Psoas muscle (tissue), 8 donors: ENCODE results near the gene RPTOR. TPM values are rescaled to one million over a fixed set of nuclear protein-coding genes. Genes with fewer than 3 reads are reported as not detected.
"Not testable (repeated sequence)": the region's sequence is repeated elsewhere in the genome, so short reads cannot be mapped to it uniquely, and the experiment has no call there.

Experiments
- ATAC-seq, 4 donors: fragments of 200-7000 bp; cut with Tn5 transposase; one replicate each; pipeline ENCODE4 v1.9.1; 2020; ENCODE audit warnings: moderate library complexity in 3 of 4, mild to moderate bottlenecking in 2 of 4
- DNase-seq, 2 donors: peaks; one replicate each; pipeline ENCODE4 v3.0.0-alpha.2; 2020
- H3K27ac ChIP-seq: fragments of 200-600 bp; one replicate; pipeline ENCODE4 v1.8.0; 2022
- H3K27me3 ChIP-seq, 3 donors: fragments of 200-600 bp in 1 of 3; one replicate each; pipeline versions ENCODE4 v1.6.1 to v1.8.0; 2013 to 2022; ENCODE audit warnings: low read length in 2 of 3, mild to moderate bottlenecking in 2 of 3, moderate library complexity in 1 of 3; ENCODE audit not compliant: insufficient read depth in 3 of 3
- H3K36me3 ChIP-seq, 2 donors: fragments of 200-600 bp in 1 of 2; one replicate each; pipeline versions ENCODE4 v1.6.1 to v1.8.0; 2013 to 2022; ENCODE audit warnings: low read depth in 1 of 2, mild to moderate bottlenecking in 1 of 2, moderate library complexity in 1 of 2; ENCODE audit not compliant: insufficient read depth in 1 of 2
- H3K4me1 ChIP-seq: fragments of 200-600 bp; one replicate; pipeline ENCODE4 v1.8.0; 2022
- H3K4me3 ChIP-seq: fragments of 200-600 bp; one replicate; pipeline ENCODE4 v1.8.0; 2022; ENCODE audit warnings: mild to moderate bottlenecking
- H3K9me3 ChIP-seq: fragments of 200-600 bp; one replicate; pipeline ENCODE4 v1.8.0; 2022
- WGBS, 3 donors: extraction: QIAGEN DNeasy Blood & Tissue Kit; methylation state at CpG; one replicate each; pipeline versions ENCODE4 v1.1.6 to v1.1.7; 2013; 5-methylcytosine and 5-hydroxymethylcytosine counted together
- intact Hi-C, 2 donors: fragments of 100-400 bp; cut with DNase I; formaldehyde crosslinking; loops; one replicate each; pipeline versions ENCODE4 v1.11.0 to v1.14.2; 2022
- polyA plus RNA-seq, 3 donors: library from polyadenylated mRNA; stranded (reverse); fragments of 200-250 nt; gene quantifications; one replicate each; pipeline ENCODE4 v1.2.3, GENCODE V29; 2013
- total RNA-seq, 4 donors: library from RNA; stranded (reverse); fragmentation: NEBNext Ultra II Directional in 2 of 4; extraction: Animal tissue kit (Norgen Biotek cat#: 25700) in 2 of 4; gene quantifications; one replicate each; pipeline versions ENCODE4 v1.2.1 to v1.2.4, GENCODE V29; 2021 to 2023
- TF ChIP-seq, protein P1 (sequence below): fragments of 200-600 bp; IDR thresholded peaks from one replicate; pipeline ENCODE4 v1.8.0; 2022; ENCODE audit warnings: antibody characterized with exemption
- donor health status: healthy with polysubstance abuse.
- donor health status: DM: no; HTN: no; CAD: no; lungs with moderate emphysema.
- donor health status: Bipolar disorder and iron deficiency.
- donor health status: healthy.
- donor health status: DM: yes; HTN: yes; CAD: no.
- donor health status: DM: no; HTN: no; CAD: no.
- donor health status: DM: no; HTN: no; CAD: no.
- donor health status: DM: yes; HTN: yes; CAD: no.

Gene RPTOR
- total and polyA plus RNA-seq, 7 donors: 13.6 to 82.2 (median 32.5) TPM

DNA sequence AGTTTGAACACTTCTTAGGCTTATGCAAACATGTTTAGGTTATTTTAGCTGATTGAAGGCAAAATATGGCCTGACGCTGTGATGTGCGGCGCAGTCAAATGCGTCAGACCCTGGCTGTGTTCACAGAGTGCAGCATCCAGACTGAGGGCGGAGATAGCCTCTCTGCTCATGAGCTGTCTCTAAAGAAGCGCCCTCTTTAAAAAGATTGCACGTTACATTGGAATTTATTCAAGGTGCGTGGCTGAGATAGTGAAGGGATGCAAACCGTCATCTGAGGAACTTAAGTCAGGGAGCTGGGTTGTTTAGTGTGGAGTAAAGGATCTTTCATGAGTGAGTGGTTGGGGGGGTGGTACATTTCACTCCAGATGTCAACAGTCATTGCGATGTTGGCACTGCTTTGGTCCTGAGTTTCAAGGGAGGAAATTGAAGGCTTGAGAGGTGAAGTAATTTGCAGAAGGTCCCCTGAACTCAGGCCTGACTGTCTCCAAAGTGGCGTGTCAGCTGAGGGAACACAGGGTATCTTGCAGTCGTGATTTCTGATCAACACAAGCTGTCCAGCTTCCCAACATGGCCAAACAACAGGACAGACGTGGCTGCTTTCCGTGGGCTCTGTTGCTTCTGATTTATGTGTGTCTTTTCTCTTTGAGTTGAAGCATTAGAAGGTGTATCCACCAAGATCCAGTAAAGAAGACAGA is 33.4 kb downstream of the RPTOR start:
- intact Hi-C loops: loop anchor here in 1 of 2 donors (5.0 kb wide), 1 partner anchor 146 kb away; no protein-coding TSS in a partner anchor

DNA sequence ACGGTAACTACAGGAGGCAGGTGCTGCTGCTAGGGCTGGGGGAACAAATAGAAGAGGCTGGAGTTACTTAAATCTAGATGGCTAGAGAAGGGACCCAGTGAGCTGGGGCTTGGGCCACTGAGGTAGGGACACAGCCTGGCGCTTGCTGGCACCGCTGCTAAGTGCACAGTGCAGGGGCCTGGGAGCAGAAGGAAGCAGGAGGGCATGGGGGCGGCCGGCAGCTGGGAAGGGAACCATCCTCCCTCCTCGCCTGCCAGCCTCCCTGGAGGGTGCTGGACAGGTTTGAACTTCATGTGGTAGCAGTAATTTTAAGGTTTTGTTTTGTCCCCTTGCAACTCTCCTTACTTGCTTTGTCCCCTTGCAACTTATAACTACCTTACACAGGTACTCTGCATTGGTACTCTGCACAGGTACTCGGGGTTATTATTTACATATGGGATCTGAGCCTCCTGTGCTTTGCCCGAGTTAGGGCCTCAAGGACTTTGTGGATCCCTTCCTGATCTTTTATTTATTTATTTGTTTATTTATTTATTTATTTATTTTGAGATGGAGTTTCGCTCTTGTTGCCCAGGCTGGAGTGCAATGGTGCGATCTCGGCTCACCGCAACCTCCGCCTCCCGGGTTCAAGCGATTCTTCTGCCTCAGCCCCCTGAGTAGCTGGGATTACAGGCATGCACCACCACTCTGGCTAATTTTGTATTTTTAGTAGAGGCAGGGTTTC is 34.2 kb downstream of the RPTOR start:
- not testable (repeated sequence) for H3K4me1 ChIP-seq, H3K27ac ChIP-seq, H3K27me3 ChIP-seq, ATAC-seq, H3K36me3 ChIP-seq, H3K9me3 ChIP-seq, DNase-seq, H3K4me3 ChIP-seq
- 94 to 96% (median 94%) methylated on average over 15 of the region's 15 CpGs for WGBS, 3 donors
- intact Hi-C loops: loop anchor here in 1 of 2 donors (5.0 kb wide), 1 partner anchor 147 kb away; no protein-coding TSS in a partner anchor

More for the DNA sequence above, 33.4 kb downstream of the RPTOR start:
- no peaks in the 10 kb centered on the region for H3K9me3 ChIP-seq
- H3K27ac ChIP-seq: no peak overlapping the region
- H3K27me3 ChIP-seq: no peaks in the 10 kb centered on the region
- ATAC-seq (no peak), DNase-seq (no peak)
- 83 to 90% (median 86%) methylated on average over 14 of the region's 14 CpGs for WGBS, 3 donors
- no peak overlapping the region for H3K4me3 ChIP-seq
- no peaks in the 10 kb centered on the region for H3K36me3 ChIP-seq
- TF ChIP-seq, protein P1, sequence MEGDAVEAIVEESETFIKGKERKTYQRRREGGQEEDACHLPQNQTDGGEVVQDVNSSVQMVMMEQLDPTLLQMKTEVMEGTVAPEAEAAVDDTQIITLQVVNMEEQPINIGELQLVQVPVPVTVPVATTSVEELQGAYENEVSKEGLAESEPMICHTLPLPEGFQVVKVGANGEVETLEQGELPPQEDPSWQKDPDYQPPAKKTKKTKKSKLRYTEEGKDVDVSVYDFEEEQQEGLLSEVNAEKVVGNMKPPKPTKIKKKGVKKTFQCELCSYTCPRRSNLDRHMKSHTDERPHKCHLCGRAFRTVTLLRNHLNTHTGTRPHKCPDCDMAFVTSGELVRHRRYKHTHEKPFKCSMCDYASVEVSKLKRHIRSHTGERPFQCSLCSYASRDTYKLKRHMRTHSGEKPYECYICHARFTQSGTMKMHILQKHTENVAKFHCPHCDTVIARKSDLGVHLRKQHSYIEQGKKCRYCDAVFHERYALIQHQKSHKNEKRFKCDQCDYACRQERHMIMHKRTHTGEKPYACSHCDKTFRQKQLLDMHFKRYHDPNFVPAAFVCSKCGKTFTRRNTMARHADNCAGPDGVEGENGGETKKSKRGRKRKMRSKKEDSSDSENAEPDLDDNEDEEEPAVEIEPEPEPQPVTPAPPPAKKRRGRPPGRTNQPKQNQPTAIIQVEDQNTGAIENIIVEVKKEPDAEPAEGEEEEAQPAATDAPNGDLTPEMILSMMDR: no peak
- H3K4me1 ChIP-seq: no peaks in the 10 kb centered on the region

DNA sequence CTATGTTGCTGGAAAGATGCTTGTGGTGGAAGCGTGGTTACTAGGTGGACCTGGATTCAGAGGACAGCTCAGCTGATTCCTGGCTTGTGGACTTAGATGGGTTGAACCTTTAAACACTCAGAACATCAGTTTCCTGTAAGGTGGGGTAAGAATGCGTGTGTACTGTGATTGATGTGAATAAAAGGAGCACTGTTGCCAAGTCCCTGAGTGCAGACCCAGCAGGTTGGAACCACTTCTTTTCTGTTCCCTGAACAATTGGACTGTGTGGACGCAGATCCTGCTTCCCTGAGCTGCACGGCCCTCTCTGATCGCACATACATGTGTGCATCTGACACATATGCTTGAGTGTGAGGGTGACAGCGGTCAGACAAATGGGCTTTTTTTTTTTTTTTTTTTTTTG is 37.5 kb downstream of the RPTOR start:
- Histone ChIP-seq H3K27me3 (no peaks in the 10 kb centered on the region), H3K4me3 (no peak overlapping the region), H3K9me3 (no peaks in the 10 kb centered on the region), H3K36me3 (no peaks in the 10 kb centered on the region), H3K27ac (no peak overlapping the region), H3K4me1 (peaks cover 2% of the 10 kb centered on the region)
- no peak for ATAC-seq
- intact Hi-C loops: no loop called here
- no peak for DNase-seq
- 81 to 82% (median 81%) methylated on average over 6 of the region's 6 CpGs for WGBS, 3 donors
- TF ChIP-seq, protein P1: no peak

DNA sequence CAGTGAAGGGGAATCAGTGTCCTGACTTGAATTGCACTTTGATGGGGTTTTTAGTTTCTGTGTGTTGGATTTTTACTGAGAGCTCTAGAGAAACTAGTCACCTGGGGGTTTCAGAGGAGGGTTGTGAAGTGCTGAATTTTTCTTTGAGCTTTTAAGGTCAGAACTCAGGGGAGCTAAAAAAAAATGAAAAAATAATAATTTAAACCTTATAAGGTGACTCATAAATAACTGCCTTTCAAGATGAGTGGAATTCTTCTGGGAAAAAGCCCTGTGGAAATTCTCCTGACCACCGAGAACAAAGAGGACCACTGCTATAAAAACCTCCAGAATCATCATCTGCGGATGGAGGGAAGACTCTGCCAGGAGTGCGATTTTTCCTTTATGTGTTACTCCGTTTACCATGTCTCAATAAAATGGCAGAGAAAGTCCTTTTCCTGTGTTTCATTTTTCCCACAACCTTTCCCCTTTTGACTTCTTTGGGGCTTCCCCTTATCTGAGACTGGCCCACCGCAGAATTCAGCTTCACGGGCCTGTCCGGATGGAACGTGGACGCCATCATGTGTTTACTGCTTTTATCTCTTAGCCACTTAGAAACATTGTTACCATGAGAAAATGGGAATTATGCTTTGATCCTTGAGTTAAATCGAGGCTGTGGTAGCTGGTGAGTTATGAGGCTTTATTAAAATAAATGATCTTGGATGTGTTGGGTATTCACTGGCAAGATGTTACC is 39.7 kb downstream of the RPTOR start:
- intact Hi-C loops: no loop called here
- H3K4me3 ChIP-seq: no peak overlapping the region
- H3K4me1 ChIP-seq: peaks cover 9% of the 10 kb centered on the region
- ATAC-seq (no peak), DNase-seq (no peak)
- WGBS, 3 donors: 85 to 86% (median 86%) methylated on average over 10 of the region's 10 CpGs
- H3K27me3 ChIP-seq: no peaks in the 10 kb centered on the region
- H3K36me3 ChIP-seq: no peaks in the 10 kb centered on the region
- H3K9me3 ChIP-seq: no peaks in the 10 kb centered on the region
- TF ChIP-seq, protein P1: no peak
- H3K27ac ChIP-seq: no peak overlapping the region
